Stimulated activated CD8-positive, alpha-beta memory T cell treated with anti-CD3 and anti-CD28 coated beads, Interleukin-15, amount 100 ng/mL, for 4 hours (primary cell): ENCODE results near the gene C1orf232.

Source experiments
- DNase-seq, 2 donors: peaks; one replicate each; pipeline ENCODE4 v3.0.0-alpha.2; 2020; ENCODE audit warnings: low read depth in 2 of 2

The C1orf232 gene

DNA sequence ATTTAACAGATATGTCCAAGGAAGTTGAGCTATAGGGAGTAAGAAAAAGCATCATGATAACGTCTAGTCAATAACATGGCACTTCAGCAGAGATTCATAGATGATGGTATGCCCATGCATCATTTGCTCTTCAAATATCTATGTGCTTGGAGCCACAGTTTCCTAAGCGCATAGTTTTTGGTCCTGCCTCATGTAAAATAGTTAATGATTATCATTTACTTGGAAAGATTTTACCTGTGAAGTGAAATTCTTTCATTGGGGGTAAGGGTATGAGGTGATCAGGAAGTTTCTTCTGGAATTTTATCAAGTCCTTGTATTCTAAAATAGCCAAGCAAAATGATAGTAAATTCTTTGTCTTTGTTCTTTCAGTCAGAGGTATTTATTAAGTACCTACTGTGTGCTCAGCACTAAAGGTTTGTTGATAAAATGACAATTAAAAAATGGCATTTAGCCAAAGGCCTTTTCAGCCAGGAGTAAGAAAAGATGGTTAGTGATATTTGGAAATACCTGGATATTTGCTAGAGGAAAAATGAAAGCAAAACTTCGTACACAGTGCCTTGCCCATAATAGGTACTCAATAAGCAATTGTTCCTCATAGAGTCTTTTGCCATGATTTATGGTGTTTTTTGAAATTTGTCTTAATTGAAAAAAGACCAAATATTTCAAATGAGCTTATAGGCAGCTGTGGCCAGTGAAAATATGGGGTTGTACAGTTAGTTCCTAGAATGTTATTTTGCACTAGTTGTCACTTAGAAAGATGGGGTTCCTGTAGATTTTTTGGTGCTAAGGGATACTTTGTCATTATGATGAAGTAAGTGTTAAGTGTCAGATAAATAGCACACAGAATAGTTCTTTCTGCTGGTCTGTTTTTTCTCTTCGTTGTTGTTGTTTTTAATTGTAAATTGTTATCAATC is 44.1 kb downstream of the C1orf232 start:
- no peak for DNase-seq

- no peak for DNase-seq
Observed at GRCh38 chr1:26122988-26123973, 45.5 kb downstream of the C1orf232 start.

GRCh38 chr1:26121854-26122773 is 46.6 kb downstream of the C1orf232 start:
- DNase-seq: no peak

DNA sequence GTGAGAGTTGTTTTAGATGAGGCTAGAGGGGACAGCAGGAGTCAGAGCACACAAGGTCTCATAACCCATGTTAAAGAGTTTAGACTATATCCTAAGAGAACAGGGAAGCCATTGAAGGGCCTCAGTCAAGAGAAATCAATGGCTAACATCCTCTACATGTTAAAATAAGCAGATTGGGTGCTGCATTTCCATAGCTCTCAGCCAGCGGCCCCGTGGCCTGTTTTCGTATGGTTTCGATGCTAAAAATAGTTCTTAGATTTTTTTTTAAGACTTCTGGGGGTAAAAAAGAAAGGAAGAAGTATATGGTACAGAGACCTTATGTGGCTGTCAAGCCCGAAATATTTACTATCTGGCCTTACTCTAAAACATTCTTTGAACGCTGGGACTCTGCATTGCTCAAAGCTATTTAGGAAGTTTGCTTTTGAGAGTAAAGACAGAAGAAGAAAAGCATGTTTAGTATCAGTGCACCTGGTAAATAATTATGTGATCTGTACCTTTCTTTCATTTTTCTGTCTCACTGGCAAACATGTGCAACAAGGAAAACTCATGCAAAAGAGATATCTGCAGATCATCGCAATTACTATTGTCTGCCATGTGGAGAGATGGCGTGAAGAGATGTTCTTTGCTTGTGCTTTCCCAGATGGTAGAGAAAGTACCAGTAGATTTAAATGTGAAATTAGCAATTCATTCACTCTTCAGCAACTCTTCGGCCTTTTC is 48.7 kb downstream of the C1orf232 start:
- DNase-seq: no peak

- DNase-seq: no peak
Observed at GRCh38 chr1:26114165-26114927, 54.4 kb downstream of the C1orf232 start.
